HUDEP-2 (cell line): ENCODE measurements around the gene CFAP221.

Source experiments
- DNase-seq, 76 experiments: peaks; one replicate each; lab custom pipeline; 2025; ENCODE audit not compliant: unreplicated experiment in 76 of 76; lab: John Stamatoyannopoulos, UW

The CFAP221 gene

DNA sequence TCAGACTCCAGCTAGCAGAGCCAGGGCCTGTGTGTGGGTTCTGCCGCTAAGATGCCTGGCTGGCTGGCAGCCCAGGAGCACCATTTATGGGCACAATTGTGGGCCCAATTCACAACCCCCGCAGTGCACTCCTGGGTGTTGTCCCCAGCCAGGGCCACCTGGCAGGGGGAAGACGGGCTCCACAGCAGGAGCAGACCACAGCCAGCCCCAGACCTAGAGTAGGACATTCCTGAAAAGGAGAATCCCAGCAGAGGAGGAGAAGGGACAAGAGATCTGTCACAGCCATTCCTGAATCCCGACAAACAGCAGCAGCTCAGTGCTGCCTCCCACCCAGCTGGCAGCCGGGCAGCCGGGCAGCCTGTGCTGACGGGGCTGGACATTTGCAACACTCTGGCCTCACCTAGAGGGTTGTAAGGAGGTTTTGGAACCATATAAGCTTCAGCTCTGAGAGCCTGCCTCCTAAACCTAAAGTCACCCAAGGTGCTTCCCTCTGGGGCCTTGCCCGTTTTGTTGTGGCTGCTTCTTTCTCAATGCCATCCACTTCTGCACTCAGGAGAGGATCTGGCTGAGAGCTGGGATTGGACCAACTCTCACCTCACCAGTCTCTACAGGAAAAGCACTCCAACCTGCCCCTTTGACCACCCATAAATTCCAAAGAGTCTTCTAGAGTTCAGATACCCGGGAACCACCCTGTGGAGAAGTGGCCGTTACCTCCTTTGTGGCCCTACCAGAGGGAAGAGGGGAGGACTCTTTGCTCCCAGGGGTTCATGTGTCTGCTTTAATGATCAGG, 130.7 kb downstream of the CFAP221 start:
- DNase-seq, result no peak

DNA sequence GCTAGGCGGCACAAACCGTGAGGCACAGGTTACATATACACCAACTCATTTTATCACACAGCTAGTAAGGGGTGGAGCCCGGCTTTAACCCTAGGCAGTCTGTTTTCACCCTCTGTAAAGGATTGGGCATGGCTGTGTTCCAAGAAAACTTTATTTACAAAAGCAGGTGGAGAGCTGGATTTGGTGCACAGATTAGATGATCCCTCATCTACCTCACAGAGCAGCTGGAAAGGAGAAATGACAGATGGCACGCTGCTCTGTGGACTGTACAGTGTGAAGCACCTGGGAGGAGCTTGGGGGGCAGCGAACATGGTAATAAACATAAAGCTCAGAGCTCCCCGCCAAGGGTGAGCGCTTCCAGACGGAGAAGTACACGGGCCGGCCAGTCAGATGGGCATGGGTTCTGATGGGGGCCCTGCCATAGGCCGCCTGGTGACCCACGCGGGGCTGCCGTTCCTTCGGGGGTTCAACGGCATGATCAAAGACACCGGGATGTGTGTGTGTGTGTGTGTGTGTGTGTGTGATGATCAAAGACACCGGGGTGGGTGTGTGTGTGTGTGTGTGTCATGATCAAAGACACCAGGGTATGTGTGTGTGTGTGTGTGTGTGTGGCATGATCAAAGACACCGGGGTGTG, 133.9 kb downstream of the CFAP221 start:
- no peak for DNase-seq

DNA sequence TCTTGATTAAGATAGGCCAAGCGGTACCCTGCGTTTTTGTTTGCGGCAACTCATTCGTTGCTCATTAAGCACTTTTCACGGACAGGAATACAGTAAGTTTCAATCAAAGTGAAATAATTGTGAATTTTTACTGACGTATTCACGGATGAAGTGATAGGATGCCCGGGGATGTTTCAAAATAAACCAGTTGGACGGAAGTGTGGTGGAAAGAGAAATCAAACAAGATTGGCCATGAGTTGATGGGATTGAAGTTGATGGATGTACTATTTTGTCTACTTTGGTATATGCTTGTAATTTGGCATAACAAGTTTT, 135.2 kb downstream of the CFAP221 start:
- DNase-seq, result no peak

DNA sequence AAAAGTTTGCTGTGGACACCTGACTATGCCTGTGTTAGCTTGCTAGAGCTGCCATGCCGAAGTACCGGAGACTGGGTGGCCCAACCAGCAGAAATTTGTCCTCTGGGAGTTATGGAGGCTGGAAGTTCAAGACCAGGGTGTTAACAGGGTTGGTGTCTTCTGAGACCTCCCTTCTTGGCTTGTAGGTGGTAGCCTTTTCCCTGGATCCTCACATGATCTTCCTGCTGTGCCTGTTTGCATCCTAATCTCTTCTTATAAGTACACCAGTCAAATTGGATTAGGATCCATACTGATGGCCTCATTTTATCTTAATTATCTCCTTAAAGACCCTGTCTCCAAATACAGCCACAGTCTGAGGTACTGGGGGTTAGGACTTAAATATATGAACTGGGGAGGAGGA, 135.6 kb downstream of the CFAP221 start:
- no peak for DNase-seq

DNA sequence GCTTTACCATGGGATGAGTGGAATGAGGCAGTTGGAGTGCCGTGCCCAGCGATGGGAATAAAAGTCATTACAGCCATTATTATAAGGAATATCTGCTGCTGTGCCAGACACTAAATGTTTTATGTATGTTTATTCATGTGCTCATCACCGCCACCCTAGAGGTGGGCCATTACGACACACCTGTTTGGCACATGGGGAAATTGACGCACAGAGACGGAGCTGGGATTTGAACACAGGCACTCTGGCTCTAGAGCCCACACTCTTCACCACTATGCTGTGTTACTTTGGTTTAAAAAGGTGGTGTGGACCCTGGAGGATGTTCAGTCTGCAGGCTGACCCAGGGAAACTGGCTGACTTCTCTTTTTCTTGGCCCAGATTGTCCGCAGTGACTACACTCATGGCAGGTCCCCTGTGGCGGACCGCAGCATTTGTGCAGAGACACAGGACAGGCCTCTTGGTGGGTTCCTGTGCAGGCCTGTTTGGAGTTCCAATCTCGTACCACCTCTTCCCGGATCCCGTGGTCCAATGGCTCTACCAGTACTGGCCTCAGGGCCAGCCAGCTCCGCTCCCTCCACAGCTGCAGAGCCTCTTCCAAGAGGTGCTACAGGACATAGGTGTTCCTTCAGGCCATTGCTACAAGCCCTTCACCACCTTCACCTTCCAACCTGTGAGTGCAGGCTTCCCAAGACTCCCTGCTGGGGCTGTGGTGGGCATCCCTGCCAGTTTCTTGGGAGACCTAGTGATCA, 136.4 kb downstream of the CFAP221 start:
- no peak for DNase-seq

DNA sequence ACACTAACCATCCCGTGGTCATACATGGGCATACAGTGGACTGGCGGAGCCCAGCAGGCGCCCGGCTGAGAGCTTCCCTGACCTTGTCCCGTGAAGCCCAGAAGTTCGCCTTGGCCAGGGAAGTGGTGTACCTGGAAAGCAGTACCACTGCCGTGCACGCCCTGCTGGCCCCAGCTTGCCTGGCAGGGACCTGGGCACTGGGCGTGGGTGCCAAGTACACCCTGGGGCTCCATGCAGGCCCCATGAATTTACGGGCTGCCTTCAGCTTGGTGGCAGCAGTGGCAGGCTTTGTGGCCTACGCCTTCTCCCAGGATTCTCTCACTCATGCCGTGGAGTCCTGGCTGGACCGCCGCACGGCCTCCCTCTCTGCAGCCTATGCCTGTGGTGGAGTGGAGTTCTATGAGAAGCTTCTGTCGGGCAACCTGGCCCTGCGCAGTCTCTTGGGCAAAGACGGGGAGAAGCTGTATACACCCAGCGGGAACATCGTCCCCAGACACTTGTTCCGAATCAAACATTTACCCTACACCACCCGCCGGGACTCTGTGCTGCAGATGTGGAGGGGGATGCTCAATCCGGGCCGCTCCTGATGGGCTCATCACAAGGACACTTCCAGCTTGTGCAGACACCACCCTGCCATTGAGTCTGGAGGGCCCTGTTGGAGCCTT, 137.1 kb downstream of the CFAP221 start:
- DNase-seq, result no peak

DNA sequence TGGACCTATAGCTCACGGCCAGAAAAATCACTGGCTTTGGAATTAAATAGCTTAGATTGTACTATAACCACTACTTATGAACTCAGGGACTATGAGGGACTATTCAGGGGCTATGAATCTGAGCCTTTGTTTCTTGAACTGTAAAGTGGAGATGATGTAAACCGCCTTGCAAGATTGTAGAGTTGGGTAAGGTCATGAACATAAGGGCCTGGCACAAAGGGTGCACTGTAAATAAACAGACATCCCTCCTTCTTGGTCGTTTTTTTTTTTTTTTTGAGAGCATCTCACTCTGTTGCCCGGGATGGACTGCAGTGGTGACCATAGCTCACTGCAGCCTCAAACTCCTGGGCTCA, 137.6 kb downstream of the CFAP221 start:
- no peak for DNase-seq

DNA sequence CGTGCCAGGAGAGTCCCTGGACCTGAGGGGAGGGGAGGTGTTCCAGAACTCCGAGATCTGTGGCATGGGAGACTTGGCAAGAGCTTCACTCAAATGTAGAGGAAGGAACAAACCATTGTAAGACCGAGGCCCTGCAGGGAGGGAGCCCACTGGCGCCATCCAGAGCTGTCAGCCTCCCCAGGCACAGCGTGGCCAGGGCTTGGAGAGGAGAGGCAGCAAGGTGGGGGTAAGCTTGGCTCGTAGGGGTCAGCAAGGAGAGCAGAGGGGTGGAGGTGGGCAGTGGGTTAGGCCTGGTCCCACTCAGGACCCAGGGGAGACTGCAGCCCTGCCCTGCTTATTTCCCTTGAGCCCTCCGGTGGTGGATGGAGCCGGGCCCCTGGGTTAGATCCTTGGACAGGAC, 138.3 kb downstream of the CFAP221 start:
- no peak for DNase-seq

DNA sequence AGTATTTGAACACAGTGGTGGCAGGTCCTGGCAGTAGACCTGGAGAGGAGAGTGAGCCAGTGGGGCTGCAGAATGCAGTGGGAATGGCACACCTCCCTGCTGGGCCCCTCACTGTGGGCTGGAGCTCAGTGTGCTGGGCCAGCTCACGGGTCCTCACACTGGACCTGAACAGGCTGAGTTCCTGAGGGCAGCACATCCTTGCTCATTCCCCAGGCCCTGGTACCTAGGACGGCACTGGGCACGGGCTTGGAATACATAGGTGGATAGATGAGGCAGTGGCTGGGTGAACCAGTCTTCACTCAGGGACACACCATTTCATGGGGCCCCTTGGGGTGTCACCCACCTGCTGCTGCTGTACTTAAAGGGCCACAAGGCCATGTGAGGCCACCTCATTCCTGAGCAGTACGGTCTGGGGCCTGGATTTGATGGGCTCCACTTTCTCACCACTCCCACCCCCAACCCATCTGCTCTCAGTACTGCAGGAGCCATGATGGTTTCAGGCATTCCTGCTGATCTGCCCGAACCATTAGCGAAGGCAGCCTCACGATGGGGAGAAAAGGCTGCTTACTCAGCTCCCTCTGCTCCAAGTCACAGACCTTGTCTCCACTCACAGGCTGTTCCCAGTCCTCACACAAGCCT, 138.9 kb downstream of the CFAP221 start:
- no peak for DNase-seq

DNA sequence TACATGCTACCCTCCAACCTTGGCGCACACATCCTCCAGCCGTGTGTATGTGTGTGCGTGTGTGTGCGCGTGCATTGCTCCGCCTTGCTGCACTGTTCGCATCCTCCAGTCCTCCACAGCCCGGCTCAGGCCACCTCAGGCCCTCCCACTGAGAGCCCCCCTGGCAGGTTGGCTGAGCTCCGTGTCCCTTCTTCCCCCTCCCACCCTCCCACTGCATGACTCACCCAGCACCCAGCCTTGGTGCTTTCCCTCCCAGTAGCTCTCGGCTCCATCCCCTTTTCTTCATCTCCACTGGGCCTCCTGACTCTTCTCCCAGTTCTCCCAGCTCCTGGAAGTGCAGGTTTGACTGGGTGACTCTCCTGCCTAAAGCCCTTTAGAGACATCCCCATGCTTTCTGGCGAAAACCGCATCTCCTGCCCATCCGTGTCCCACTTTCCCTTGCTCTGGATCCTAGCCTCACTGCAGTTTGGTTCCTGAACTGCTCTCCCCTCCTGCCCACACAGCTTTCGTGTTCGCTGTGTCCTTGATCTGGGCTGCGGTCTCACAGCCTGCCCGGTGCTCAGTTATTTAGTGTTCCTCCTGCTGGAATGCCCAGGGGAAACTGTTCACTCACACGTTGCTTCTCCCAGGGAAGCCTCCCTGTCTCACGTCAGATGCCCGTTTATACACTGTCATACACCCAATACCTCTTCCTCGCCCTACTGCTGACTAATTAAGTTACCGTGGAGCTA, 139.6 kb downstream of the CFAP221 start:
- no peak for DNase-seq

DNA sequence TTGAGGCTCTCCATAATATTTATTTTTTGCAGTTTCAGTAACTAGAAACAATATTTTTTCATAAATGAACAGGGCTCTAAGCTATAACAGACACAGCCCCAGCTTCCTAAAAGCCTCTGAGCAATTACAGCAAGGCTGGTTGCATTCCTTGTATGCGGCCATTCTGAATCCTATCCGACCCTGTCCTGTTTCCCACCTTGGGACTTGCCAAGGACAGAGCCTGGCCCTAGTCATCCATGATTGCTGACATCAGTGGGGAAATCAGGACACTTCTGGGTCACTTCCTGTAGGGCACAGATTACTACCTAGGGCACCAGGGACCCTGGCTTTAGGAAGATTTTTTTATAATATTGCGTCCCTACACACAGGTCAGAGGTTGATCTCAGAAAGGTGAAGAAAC, 140.3 kb downstream of the CFAP221 start:
- DNase-seq, result no peak

DNA sequence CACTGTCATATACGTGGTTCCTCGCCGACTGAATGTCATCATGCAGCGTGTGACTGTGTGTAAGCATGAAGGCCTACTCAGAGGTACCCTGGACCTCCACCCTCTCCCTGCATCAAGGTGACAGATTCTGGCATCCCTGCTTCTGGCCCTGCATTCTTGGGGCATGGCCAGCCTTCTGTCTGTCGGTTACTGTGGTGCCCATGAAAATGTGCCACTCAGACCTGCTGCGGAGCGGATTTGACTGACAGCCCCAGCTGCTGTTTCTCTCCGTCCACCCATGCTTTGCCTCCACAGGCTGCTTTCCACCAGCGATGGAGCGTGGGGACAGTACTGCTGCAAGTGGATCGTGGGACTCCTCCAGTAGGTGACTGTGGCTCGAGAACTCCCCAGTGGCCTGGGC, 144.4 kb downstream of the CFAP221 start:
- no peak for DNase-seq

DNA sequence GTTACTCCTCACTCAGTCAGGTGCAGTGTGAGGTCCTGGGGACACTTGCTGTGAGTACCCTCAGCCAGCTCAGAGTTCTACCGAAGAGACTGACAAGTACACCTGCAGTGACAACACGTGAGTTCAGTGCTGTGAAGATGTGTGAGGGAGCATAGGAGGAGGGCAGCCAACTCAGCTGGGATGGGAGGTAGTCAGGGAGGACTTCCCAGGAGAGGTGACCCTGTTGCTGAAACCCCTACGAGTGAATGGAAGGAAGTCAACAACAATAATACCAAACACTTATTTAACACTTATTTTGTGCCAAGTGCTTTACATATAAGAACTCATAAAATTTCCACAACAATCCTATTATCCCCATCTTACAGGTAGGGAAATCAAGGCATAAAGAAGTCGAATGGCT, 145.0 kb downstream of the CFAP221 start:
- DNase-seq, result no peak

DNA sequence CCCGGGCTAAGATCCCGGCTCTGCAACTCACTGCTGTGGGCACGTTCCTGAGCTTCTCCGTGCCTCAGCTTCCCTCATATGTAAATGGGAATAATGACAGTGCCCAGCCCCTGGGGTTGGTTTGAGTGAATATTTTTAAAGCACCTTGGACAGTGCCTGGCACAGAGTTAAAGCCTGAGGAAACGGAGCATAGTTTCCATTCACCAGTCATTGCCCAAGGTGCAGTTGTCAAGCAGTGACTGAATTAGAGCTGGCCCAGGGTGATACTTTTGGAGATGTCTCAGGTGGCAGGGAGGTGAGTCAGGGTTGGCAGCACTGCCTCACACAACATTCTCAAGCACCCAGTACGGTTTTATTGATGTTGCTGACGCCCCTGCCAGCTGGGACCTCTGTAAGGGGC, 146.9 kb downstream of the CFAP221 start:
- no peak for DNase-seq

DNA sequence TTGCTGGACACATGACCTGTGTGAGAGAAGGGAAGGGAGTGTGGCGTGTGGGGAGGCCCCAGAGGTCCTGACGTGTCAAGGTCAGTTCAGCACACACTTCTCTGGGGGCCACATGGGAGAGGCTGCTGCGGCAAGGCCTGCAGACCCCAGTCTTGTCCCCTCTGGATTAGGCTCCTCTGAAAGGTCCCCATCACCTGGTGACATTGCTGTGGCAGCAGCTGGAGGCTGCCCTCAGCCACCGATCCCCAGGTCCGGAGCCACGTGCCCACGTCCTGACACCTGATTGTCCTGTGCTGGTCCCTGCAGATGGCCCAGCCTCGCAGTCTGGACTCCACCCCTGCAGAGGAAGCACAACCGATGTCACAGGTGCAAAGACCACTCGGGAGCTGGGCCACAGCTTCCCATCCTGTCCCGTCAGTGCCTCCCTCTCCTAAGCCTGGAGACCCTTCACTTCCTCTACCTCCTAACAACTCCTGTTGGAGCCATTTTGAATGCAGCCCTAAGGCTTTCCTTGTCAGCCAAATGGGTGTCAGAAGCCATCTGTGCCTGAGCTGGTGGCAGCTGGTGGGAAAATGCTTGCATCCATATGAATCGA, 147.5 kb downstream of the CFAP221 start:
- no peak for DNase-seq

DNA sequence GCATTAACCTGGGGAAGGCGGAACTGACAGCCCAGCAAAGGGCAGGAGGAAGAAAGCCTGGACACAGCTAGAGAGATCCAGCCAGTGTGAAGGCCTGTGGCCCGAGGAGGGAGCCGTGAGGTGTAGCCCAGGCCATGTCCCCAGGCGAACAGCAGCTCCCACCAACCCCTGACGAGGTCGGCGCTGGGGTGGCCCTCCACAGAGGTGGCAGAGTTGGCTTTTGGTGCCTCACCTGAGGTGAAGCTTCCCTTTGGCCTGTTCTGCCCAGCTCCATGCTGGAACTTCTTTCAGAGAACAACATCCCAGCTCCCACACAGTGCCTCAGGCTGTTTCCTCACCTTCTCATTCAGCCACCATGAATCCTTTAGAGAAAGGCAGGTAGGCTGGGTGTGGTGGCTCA, 148.1 kb downstream of the CFAP221 start:
- no peak for DNase-seq

DNA sequence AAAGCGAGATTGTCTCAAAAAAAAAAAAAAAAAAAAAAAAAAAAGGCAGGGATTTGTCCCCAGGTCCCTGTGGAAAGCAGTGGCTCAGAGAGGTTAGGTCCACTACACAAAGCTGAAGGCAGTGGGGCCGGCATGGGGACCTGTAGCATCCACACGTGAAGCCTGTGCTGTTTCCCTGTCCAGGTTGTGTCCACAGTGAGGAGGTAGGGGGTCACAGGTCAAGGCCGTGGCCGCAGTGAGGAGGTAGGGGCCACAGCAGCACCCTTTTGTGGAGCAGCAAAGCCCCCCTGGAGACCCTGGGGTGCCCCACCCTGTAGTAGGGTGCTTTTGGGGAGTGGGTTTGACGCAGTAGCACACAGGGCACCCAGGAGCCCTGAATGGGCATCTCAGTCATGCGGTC, 148.7 kb downstream of the CFAP221 start:
- DNase-seq, result no peak

DNA sequence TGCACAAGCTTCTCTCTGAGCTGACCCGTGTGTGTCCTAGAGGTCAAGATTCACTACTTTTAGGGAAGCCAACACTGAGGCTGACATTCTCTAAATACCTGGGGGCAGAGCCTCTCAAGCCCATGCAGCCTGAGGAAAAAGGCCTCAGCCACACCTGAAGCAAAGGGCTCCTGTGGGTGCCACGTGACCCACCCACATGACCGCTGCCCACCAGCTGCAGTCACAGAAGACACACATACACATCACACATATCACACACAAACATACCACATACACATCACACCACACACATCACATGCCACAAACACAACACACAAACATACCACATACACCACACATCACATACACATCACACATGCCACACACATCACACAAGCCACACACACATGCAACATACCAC, 149.3 kb downstream of the CFAP221 start:
- no peak for DNase-seq

DNA sequence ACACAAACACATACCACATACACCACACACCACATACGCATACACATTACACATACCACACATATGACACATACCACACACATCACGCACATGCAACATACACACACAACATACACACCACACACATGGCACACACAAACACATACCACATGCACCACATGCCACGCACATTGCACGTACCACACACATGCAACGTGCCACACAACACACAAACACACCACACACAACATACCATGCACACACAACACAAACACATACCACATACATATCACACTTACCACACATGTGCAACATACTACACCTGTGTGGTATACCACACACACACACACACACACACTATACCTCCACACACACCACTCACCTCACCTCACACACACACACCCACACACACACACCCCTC, 149.7 kb downstream of the CFAP221 start:
- no peak for DNase-seq

DNA sequence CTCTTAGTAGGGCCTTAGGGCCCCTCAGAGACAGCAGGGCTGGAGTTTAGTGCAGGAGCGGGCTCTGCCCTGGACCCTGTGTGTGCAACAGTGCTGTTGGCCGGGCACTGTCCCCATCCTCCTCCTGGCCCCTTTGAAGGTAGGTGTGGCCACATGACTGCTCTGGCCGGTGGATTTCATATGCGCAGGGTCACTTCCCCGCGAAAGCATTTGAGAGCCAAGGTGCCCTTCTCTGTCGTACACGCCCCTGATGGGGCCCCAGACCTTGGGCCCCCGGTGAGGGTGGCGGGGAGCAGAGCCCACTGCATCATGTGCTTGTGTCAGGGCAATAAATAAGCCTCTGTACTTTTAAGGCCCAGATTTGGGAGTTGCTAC, 150.2 kb downstream of the CFAP221 start:
- DNase-seq, result no peak
